OCI-LY7 (cell line): ENCODE results near the gene SLC38A3. TPM values are rescaled to one million over a fixed set of nuclear protein-coding genes. Genes with fewer than 3 reads are reported as not detected.

Experiments
- BruUV-seq: library from RNA; stranded (reverse); fragments of 400-500 nt; replicated peaks from 2 replicates; lab custom pipeline; 2021; lab: Mats Ljungman, UMichigan
- CTCF ChIA-PET: fragments of 300-600 bp; sonication (Branson Sonifier 250); formaldehyde crosslinking; loops from one replicate; lab custom pipeline; 2022; ENCODE audit warnings: antibody characterized with exemption; ENCODE audit not compliant: unreplicated experiment; lab: Charles Lee
- POLR2A ChIA-PET: fragments of 300-600 bp; sonication (Branson Sonifier 250); formaldehyde crosslinking; loops from one replicate; lab custom pipeline; 2022; ENCODE audit warnings: antibody characterized with exemption; lab: Charles Lee
- DNase-seq: peaks from one replicate; pipeline ENCODE4 v3.0.0-alpha.2; 2015; ENCODE audit warnings: low spot score
- H2AFZ ChIP-seq: fragments of 200-600 bp; sonication (generic), shearing (Covaris generic); 2 replicates; pipeline ENCODE4 v1.6.1; 2014; ENCODE audit warnings: mild to moderate bottlenecking, antibody characterized with exemption, low read length, moderate library complexity
- H3K27ac ChIP-seq: fragments of 200-600 bp; sonication (generic); 2 replicates; pipeline ENCODE4 v1.5.1; 2014; ENCODE audit warnings: mixed run types, low read depth, mild to moderate bottlenecking, moderate library complexity, low read length, inconsistent platforms; ENCODE audit not compliant: poor library complexity, severe bottlenecking
- H3K36me3 ChIP-seq: fragments of 200-600 bp; sonication (generic); 2 replicates; pipeline ENCODE4 v1.6.1; 2014; ENCODE audit warnings: mild to moderate bottlenecking, antibody characterized with exemption, low read length, moderate library complexity, mixed read lengths; ENCODE audit not compliant: insufficient read depth
- H3K4me1 ChIP-seq: fragments of 200-600 bp; sonication (generic); 2 replicates; pipeline ENCODE4 v1.5.1; 2014; ENCODE audit warnings: mild to moderate bottlenecking, low read length; ENCODE audit not compliant: insufficient read depth, poor library complexity, severe bottlenecking
- H3K4me2 ChIP-seq: fragments of 200-600 bp; sonication (generic); 2 replicates; pipeline ENCODE4 v1.6.1; 2014; ENCODE audit warnings: mild to moderate bottlenecking, low read length
- H3K4me3 ChIP-seq: fragments of 200-600 bp; sonication (generic); 2 replicates; pipeline ENCODE4 v1.5.1; 2014; ENCODE audit warnings: mild to moderate bottlenecking, low read depth, low read length; ENCODE audit not compliant: poor library complexity, severe bottlenecking
- H3K79me2 ChIP-seq: fragments of 200-600 bp; sonication (generic); 2 replicates; pipeline ENCODE4 v1.6.1; 2016; ENCODE audit warnings: low read depth, mild to moderate bottlenecking, low read length, moderate library complexity, mixed read lengths; ENCODE audit not compliant: insufficient read depth
- H3K9me2 ChIP-seq: fragments of 200-600 bp; sonication (generic); 2 replicates; pipeline ENCODE4 v1.6.1; 2016; ENCODE audit warnings: mild to moderate bottlenecking, low read length, mixed read lengths; ENCODE audit not compliant: insufficient read depth
- H3K9me3 ChIP-seq: fragments of 200-600 bp; sonication (generic); 2 replicates; pipeline ENCODE4 v1.6.1; 2014; ENCODE audit warnings: mild to moderate bottlenecking, mixed run types, low read length, mixed read lengths
- H4K20me1 ChIP-seq: fragments of 200-600 bp; sonication (generic); 2 replicates; pipeline ENCODE4 v1.6.1; 2014; ENCODE audit warnings: mild to moderate bottlenecking, antibody characterized with exemption, low read length, moderate library complexity, mixed read lengths; ENCODE audit not compliant: insufficient read depth
- EZH2phosphoT487 ChIP-seq: fragments of 200-600 bp; sonication (generic); IDR thresholded peaks from 2 replicates; pipeline ENCODE4 v1.6.1; 2018; ENCODE audit warnings: low read depth, borderline replicate concordance, mild to moderate bottlenecking, mixed run types, antibody characterized with exemption, low read length, moderate library complexity, mixed read lengths
- intact Hi-C: fragments of 100-400 bp; cut with micrococcal nuclease; formaldehyde crosslinking; loops from one replicate; pipeline ENCODE4 v1.10.0; 2022; ENCODE audit not compliant: unreplicated experiment
- total RNA-seq, 2 experiments: library from RNA; depleted of rRNA in 1 of 2; stranded (reverse); fragments of >200 nt in 1 of 2; shearing (Covaris generic) in 1 of 2; gene quantifications; 2 replicates each; pipeline ENCODE4 v1.2.3, GENCODE V29; 2014 to 2022
- TF ChIP-seq, protein P1 (sequence below): fragments of 200-600 bp; sonication (generic); conservative IDR thresholded peaks from 2 replicates; pipeline ENCODE4 v1.5.1; 2014; ENCODE audit warnings: mild to moderate bottlenecking, antibody characterized with exemption, low read length, moderate library complexity, mixed read lengths

Gene SLC38A3
- total RNA-seq, 2 experiments from 2014 or later = not detected

GRCh38 chr3:50245831-50246516 lies 40.9 kb downstream of the SLC38A3 start:
- Histone ChIP-seq H3K36me3 (peaks cover 44% of the 10 kb centered on the region; the same call in 1 of the 2 replicates), H4K20me1 (peaks cover 15% of the 10 kb centered on the region; the same call in 1 of the 2 replicates), H3K27ac (peak overlapping the region; percentile 79), H3K9me3 (no peaks in the 10 kb centered on the region), H3K9me2 (no peaks in the 10 kb centered on the region), H3K4me3 (peak overlapping the region; percentile 64), H3K4me2 (peak overlapping the region; percentile 78), H2AFZ (peak overlapping the region; percentile 15; the same call in 1 of the 2 replicates), H3K79me2 (peaks cover 63% of the 10 kb centered on the region), H3K4me1 (peaks cover 67% of the 10 kb centered on the region)
- intact Hi-C loops = loop anchor here (1.0 to 2.0 kb wide), 3 partner anchors 9 to 53 kb away; partner anchors contain the start of genes HYAL3 and NAA80
- POLR2A ChIA-PET = interaction anchor here (0.6 to 1.9 kb wide), 6 partner anchors 9 to 26 kb away, joined by 3 to 24 read pairs (median 6); partner anchors contain the start of gene GNAI2
- BruUV-seq = no TSS peak
- peak; percentile 89 for DNase-seq
- CTCF ChIA-PET = interaction anchor here (0.8 to 1.5 kb wide), 11 partner anchors 8 to 54 kb away, joined by 3 to 20 read pairs (median 6); partner anchors contain the start of gene GNAI2
- TF ChIP-seq EZH2phosphoT487 = no peak
- TF ChIP-seq, protein P1, sequence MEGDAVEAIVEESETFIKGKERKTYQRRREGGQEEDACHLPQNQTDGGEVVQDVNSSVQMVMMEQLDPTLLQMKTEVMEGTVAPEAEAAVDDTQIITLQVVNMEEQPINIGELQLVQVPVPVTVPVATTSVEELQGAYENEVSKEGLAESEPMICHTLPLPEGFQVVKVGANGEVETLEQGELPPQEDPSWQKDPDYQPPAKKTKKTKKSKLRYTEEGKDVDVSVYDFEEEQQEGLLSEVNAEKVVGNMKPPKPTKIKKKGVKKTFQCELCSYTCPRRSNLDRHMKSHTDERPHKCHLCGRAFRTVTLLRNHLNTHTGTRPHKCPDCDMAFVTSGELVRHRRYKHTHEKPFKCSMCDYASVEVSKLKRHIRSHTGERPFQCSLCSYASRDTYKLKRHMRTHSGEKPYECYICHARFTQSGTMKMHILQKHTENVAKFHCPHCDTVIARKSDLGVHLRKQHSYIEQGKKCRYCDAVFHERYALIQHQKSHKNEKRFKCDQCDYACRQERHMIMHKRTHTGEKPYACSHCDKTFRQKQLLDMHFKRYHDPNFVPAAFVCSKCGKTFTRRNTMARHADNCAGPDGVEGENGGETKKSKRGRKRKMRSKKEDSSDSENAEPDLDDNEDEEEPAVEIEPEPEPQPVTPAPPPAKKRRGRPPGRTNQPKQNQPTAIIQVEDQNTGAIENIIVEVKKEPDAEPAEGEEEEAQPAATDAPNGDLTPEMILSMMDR = peak; percentile 97

GRCh38 chr3:50246517-50246954 lies 41.5 kb downstream of the SLC38A3 start:
- no peak for TF ChIP-seq EZH2phosphoT487
- TF ChIP-seq, protein P1 = peak; percentile 49
- Histone ChIP-seq H3K79me2 (peaks cover 58% of the 10 kb centered on the region), H4K20me1 (peaks cover 15% of the 10 kb centered on the region; the same call in 1 of the 2 replicates), H3K4me1 (peaks cover 61% of the 10 kb centered on the region), H3K9me2 (no peaks in the 10 kb centered on the region), H2AFZ (no peak overlapping the region), H3K9me3 (no peaks in the 10 kb centered on the region), H3K27ac (peak overlapping the region; percentile 79), H3K4me2 (peak overlapping the region; percentile 78), H3K36me3 (peaks cover 48% of the 10 kb centered on the region; the same call in 1 of the 2 replicates), H3K4me3 (peak overlapping the region; percentile 64)
- CTCF ChIA-PET = interaction anchor here (0.6 to 1.5 kb wide), 13 partner anchors 9 to 805 kb away, joined by 3 to 20 read pairs (median 5); partner anchors contain the start of gene GNAI2
- no TSS peak for BruUV-seq
- intact Hi-C loops = loop anchor here (1.0 to 2.0 kb wide), 3 partner anchors 9 to 52 kb away; partner anchors contain the start of genes HYAL3 and NAA80
- POLR2A ChIA-PET = interaction anchor here (0.6 to 1.9 kb wide), 8 partner anchors 9 to 144 kb away, joined by 3 to 24 read pairs (median 6); partner anchors contain the start of gene GNAI2
- peak; percentile 85 for DNase-seq
